HepG2 (cell line): ENCODE data around the gene HEMK1. TPM values are rescaled to one million over a fixed set of nuclear protein-coding genes. Genes with fewer than 3 reads are reported as not detected.

Experiments used
- HIVEP1 ChIP-seq: sonication (generic); formaldehyde crosslinking; IDR thresholded peaks from 2 replicates; pipeline ENCODE4 v1.4.0; 2020; ENCODE audit warnings: mild to moderate bottlenecking, missing genetic modification reagents
- HOXA3 ChIP-seq: sonication (generic); formaldehyde crosslinking; IDR thresholded peaks from 2 replicates; pipeline ENCODE4 v1.5.0; 2020; ENCODE audit warnings: missing genetic modification reagents
- NFKBIZ ChIP-seq: IDR thresholded peaks from 2 replicates; pipeline ENCODE4 v1.6.1; 2018; ENCODE audit warnings: missing genetic modification reagents, missing compliant biosample characterization
- PAX8 ChIP-seq: sonication (generic); formaldehyde crosslinking; IDR thresholded peaks from 2 replicates; pipeline ENCODE4 v1.8.0; 2022; ENCODE audit warnings: mild to moderate bottlenecking, missing genetic modification reagents, borderline replicate concordance
- PHF20 ChIP-seq: sonication (generic); formaldehyde crosslinking; IDR thresholded peaks from 2 replicates; pipeline ENCODE4 v1.5.0; 2020; ENCODE audit warnings: mild to moderate bottlenecking, missing genetic modification reagents
- RBM22 ChIP-seq: fragments of 200-400 bp; formaldehyde crosslinking; optimal IDR thresholded peaks from 2 replicates; pipeline ENCODE3; 2017; ENCODE audit warnings: mild to moderate bottlenecking, low read length, moderate library complexity
- REPIN1 ChIP-seq: sonication (generic); formaldehyde crosslinking; IDR thresholded peaks from 2 replicates; pipeline ENCODE4 v1.8.0; 2022; ENCODE audit warnings: missing genetic modification reagents, low read depth, mild to moderate bottlenecking, borderline replicate concordance
- RFX1 ChIP-seq: fragments of 450-650 bp; IDR thresholded peaks from 2 replicates; pipeline ENCODE4 v1.6.1; 2017
- SP4 ChIP-seq: sonication (generic); formaldehyde crosslinking; IDR thresholded peaks from 2 replicates; pipeline ENCODE4 v1.8.1; 2023; ENCODE audit warnings: mild to moderate bottlenecking, missing genetic modification reagents
- THYN1 ChIP-seq: sonication (generic); formaldehyde crosslinking; IDR thresholded peaks from 2 replicates; pipeline ENCODE4 v1.8.1; 2023; ENCODE audit warnings: low read depth, mild to moderate bottlenecking, moderate library complexity, missing genetic modification reagents, borderline replicate concordance
- ZNF709 ChIP-seq: sonication (generic); formaldehyde crosslinking; IDR thresholded peaks from 2 replicates; pipeline ENCODE4 v1.5.0; 2020; ENCODE audit warnings: mild to moderate bottlenecking, missing genetic modification reagents
- ZNF816 ChIP-seq: sonication (generic); formaldehyde crosslinking; IDR thresholded peaks from 2 replicates; pipeline ENCODE4 v1.8.0; 2022; ENCODE audit warnings: missing genetic modification reagents, mild to moderate bottlenecking, borderline replicate concordance
- ZNF878 ChIP-seq: sonication (generic); formaldehyde crosslinking; IDR thresholded peaks from 2 replicates; pipeline ENCODE4 v1.8.1; 2023; ENCODE audit warnings: mild to moderate bottlenecking, missing genetic modification reagents, moderate library complexity
- ZSCAN21 ChIP-seq: sonication (generic); formaldehyde crosslinking; IDR thresholded peaks from 2 replicates; pipeline ENCODE4 v1.8.0; 2022; ENCODE audit warnings: mild to moderate bottlenecking, missing genetic modification reagents, moderate library complexity, borderline replicate concordance
- polyA plus RNA-seq, 8 experiments: library from polyadenylated mRNA; depleted of rRNA in 3 of 8; stranded (reverse) in 7 of 8; unstranded in 1 of 8; fragments of >200 nt; fragmentation: Illumina TruSeq in 4 of 8; extraction: Trizol in 4 of 8; gene quantifications; 2 replicates each; pipeline versions ENCODE4 v1.2.1 to v1.2.3, GENCODE V29; 2011 to 2016; ENCODE audit warnings: low read depth in 4 of 8, missing spikeins in 1 of 8, mixed read lengths in 1 of 8; ENCODE audit not compliant: insufficient read depth in 1 of 8
- total RNA-seq, 5 experiments: library from RNA; depleted of rRNA; stranded (reverse); fragments of >200 nt; fragmentation: Illumina TruSeq; extraction: Trizol; gene quantifications; 2 replicates each; pipeline ENCODE4 v1.2.3, GENCODE V29; 2016; ENCODE audit warnings: low read depth in 1 of 5
- TF ChIP-seq, protein P1 (sequence below): sonication (generic); formaldehyde crosslinking; IDR thresholded peaks from 2 replicates; pipeline ENCODE4 v1.4.0; 2020; ENCODE audit warnings: missing genetic modification reagents
- TF ChIP-seq, protein P2 (sequence below): sonication (generic); formaldehyde crosslinking; IDR thresholded peaks from 2 replicates; pipeline ENCODE4 v1.4.0; 2020; ENCODE audit warnings: missing genetic modification reagents
- TF ChIP-seq, protein P3 (sequence below): sonication (generic); formaldehyde crosslinking; IDR thresholded peaks from 2 replicates; pipeline ENCODE4 v1.4.0; 2020; ENCODE audit warnings: missing genetic modification reagents
- TF ChIP-seq, protein P4 (sequence below): sonication (generic); formaldehyde crosslinking; IDR thresholded peaks from 2 replicates; pipeline ENCODE4 v1.8.1; 2023; ENCODE audit warnings: mild to moderate bottlenecking, missing genetic modification reagents, borderline replicate concordance

Gene HEMK1
- total and polyA plus RNA-seq, 2 of the 13 experiments (the other 11 are each of a cell fraction or from before 2014, with no cell fraction given): 9.8 to 12.6 TPM

DNA sequence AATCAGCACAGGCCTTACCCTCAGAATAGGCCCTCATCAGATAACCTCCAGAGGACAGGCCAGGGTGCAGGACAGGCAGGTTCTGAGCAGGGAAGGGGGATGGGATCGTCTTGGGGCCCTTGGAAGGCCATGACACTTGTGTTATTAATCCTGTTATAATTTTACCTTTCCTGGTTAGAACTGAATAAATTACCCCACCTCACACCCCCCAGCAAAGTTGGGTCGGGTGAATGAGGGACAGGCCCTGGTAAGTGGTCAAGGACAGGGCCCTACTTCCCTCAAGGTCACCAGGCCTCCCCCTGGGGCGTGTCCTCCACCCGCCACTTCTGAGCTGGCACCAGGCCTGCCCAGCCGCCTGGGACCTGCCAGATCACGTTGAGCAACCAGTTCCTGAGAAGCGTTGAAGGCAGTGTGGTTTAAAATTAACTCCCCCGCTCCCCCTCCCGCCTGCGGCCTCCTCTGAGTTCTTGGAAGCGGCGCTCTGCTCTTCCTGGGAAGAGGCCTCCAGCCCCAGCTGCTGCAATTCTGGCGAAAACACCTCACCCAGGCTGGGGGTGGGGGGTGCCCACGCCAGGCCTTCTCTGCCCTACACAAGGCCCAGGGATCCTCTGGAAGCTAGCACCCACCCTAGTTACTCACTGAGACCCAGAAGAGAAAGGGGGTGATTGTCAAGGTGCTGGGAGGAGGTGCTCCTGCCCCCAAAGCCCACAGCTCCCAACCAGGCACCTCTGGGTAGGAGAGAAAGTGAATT is 31.7 kb downstream of the HEMK1 start (continued):
- TF ChIP-seq, protein P1, sequence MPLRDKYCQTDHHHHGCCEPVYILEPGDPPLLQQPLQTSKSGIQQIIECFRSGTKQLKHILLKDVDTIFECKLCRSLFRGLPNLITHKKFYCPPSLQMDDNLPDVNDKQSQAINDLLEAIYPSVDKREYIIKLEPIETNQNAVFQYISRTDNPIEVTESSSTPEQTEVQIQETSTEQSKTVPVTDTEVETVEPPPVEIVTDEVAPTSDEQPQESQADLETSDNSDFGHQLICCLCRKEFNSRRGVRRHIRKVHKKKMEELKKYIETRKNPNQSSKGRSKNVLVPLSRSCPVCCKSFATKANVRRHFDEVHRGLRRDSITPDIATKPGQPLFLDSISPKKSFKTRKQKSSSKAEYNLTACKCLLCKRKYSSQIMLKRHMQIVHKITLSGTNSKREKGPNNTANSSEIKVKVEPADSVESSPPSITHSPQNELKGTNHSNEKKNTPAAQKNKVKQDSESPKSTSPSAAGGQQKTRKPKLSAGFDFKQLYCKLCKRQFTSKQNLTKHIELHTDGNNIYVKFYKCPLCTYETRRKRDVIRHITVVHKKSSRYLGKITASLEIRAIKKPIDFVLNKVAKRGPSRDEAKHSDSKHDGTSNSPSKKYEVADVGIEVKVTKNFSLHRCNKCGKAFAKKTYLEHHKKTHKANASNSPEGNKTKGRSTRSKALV: no peak
- no peak for TF ChIP-seq PAX8 (CRISPR knock-in tag)
- TF ChIP-seq, protein P2, sequence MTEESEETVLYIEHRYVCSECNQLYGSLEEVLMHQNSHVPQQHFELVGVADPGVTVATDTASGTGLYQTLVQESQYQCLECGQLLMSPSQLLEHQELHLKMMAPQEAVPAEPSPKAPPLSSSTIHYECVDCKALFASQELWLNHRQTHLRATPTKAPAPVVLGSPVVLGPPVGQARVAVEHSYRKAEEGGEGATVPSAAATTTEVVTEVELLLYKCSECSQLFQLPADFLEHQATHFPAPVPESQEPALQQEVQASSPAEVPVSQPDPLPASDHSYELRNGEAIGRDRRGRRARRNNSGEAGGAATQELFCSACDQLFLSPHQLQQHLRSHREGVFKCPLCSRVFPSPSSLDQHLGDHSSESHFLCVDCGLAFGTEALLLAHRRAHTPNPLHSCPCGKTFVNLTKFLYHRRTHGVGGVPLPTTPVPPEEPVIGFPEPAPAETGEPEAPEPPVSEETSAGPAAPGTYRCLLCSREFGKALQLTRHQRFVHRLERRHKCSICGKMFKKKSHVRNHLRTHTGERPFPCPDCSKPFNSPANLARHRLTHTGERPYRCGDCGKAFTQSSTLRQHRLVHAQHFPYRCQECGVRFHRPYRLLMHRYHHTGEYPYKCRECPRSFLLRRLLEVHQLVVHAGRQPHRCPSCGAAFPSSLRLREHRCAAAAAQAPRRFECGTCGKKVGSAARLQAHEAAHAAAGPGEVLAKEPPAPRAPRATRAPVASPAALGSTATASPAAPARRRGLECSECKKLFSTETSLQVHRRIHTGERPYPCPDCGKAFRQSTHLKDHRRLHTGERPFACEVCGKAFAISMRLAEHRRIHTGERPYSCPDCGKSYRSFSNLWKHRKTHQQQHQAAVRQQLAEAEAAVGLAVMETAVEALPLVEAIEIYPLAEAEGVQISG (CRISPR knock-in tag): peak; percentile 81
- peak; percentile 84 for TF ChIP-seq HOXA3 (CRISPR knock-in tag)
- TF ChIP-seq, protein P3, sequence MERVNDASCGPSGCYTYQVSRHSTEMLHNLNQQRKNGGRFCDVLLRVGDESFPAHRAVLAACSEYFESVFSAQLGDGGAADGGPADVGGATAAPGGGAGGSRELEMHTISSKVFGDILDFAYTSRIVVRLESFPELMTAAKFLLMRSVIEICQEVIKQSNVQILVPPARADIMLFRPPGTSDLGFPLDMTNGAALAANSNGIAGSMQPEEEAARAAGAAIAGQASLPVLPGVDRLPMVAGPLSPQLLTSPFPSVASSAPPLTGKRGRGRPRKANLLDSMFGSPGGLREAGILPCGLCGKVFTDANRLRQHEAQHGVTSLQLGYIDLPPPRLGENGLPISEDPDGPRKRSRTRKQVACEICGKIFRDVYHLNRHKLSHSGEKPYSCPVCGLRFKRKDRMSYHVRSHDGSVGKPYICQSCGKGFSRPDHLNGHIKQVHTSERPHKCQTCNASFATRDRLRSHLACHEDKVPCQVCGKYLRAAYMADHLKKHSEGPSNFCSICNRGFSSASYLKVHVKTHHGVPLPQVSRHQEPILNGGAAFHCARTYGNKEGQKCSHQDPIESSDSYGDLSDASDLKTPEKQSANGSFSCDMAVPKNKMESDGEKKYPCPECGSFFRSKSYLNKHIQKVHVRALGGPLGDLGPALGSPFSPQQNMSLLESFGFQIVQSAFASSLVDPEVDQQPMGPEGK: peak; percentile 96
- TF ChIP-seq SP4: peak; percentile 66
- TF ChIP-seq ZNF878 (CRISPR knock-in tag): 0 out of 2 replicates have a peak, but pooled peaks have one; percentile 45
- peak; percentile 30; the same call in 1 of the 2 replicates for TF ChIP-seq REPIN1 (CRISPR knock-in tag)
- TF ChIP-seq HIVEP1 (CRISPR knock-in tag): peak; percentile 57; the same call in 1 of the 2 replicates
- peak; percentile 48; the same call in 1 of the 2 replicates for TF ChIP-seq NFKBIZ (CRISPR knock-in tag)
- no peak for TF ChIP-seq THYN1
- TF ChIP-seq ZNF816 (CRISPR knock-in tag): peak; percentile 79
- TF ChIP-seq ZSCAN21 (CRISPR knock-in tag): 0 out of 2 replicates have a peak, but pooled peaks have one; percentile 9
- TF ChIP-seq, protein P4, sequence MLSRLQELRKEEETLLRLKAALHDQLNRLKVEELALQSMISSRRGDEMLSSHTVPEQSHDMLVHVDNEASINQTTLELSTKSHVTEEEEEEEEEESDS (CRISPR knock-in tag): 0 out of 2 replicates have a peak, but pooled peaks have one; percentile 33
- TF ChIP-seq RFX1: no peak
- TF ChIP-seq PHF20 (CRISPR knock-in tag): peak; percentile 56
- TF ChIP-seq RBM22: peak; percentile 70
- TF ChIP-seq ZNF709 (CRISPR knock-in tag): no peak
